HepG2 (cell line): ENCODE results near the gene PCGF6. TPM values are rescaled to one million over a fixed set of nuclear protein-coding genes. Genes with fewer than 3 reads are reported as not detected.

Experiments
- ARID3A ChIP-seq: IDR thresholded peaks from 2 replicates; pipeline ENCODE4 v1.6.1; 2012; ENCODE audit warnings: low read depth, low read length, improper control_type of control experiment
- ARNTL ChIP-seq: sonication (generic); formaldehyde crosslinking; IDR thresholded peaks from 2 replicates; pipeline ENCODE4 v1.4.0; 2020; ENCODE audit warnings: mild to moderate bottlenecking, missing genetic modification reagents
- ATRX ChIP-seq: sonication (generic); formaldehyde crosslinking; IDR thresholded peaks from 2 replicates; pipeline ENCODE4 v1.4.0; 2020; ENCODE audit warnings: missing genetic modification reagents, borderline replicate concordance
- KAT7 ChIP-seq: IDR thresholded peaks from 2 replicates; pipeline ENCODE4 v1.6.1; 2018; ENCODE audit warnings: borderline replicate concordance, missing compliant biosample characterization
- NFRKB ChIP-seq: fragments of 450-650 bp; IDR thresholded peaks from 2 replicates; pipeline ENCODE4 v1.6.1; 2017
- NONO ChIP-seq, 2 experiments: fragments of 450-650 bp in 1 of 2; sonication (generic) in 1 of 2; formaldehyde crosslinking in 1 of 2; IDR thresholded peaks in 1 of 2; conservative IDR thresholded peaks in 1 of 2; 2 replicates each; pipeline versions ENCODE4 v1.6.1 to v1.8.0; 2017 to 2022; ENCODE audit warnings: mild to moderate bottlenecking in 1 of 2, missing genetic modification reagents in 1 of 2, moderate library complexity in 1 of 2
- PAX8 ChIP-seq: sonication (generic); formaldehyde crosslinking; IDR thresholded peaks from 2 replicates; pipeline ENCODE4 v1.8.0; 2022; ENCODE audit warnings: mild to moderate bottlenecking, missing genetic modification reagents, borderline replicate concordance
- POLR2A ChIP-seq, 2 experiments: IDR thresholded peaks; 2 replicates each; pipeline ENCODE4 v1.6.1; 2011; ENCODE audit warnings: low read depth in 2 of 2, low read length in 2 of 2, mild to moderate bottlenecking in 1 of 2, moderate library complexity in 1 of 2; ENCODE audit not compliant: insufficient read depth in 1 of 2
- RFX3 ChIP-seq: IDR thresholded peaks from 2 replicates; pipeline ENCODE4 v1.6.1; 2016; ENCODE audit warnings: missing biosample characterization, missing genetic modification reagents
- ZNF275 ChIP-seq: sonication (generic); formaldehyde crosslinking; IDR thresholded peaks from 2 replicates; pipeline ENCODE4 v1.8.0; 2022; ENCODE audit warnings: missing genetic modification reagents, mild to moderate bottlenecking, inconsistent platforms, borderline replicate concordance
- ZNF329 ChIP-seq: sonication (generic); formaldehyde crosslinking; IDR thresholded peaks from 2 replicates; pipeline ENCODE4 v1.9.0; 2021; ENCODE audit warnings: low read depth, mild to moderate bottlenecking, missing genetic modification reagents
- polyA plus RNA-seq, 8 experiments: library from polyadenylated mRNA; depleted of rRNA in 3 of 8; stranded (reverse) in 7 of 8; unstranded in 1 of 8; fragments of >200 nt; fragmentation: Illumina TruSeq in 4 of 8; extraction: Trizol in 4 of 8; gene quantifications; 2 replicates each; pipeline versions ENCODE4 v1.2.1 to v1.2.3, GENCODE V29; 2011 to 2016; ENCODE audit warnings: low read depth in 4 of 8, missing spikeins in 1 of 8, mixed read lengths in 1 of 8; ENCODE audit not compliant: insufficient read depth in 1 of 8
- total RNA-seq, 5 experiments: library from RNA; depleted of rRNA; stranded (reverse); fragments of >200 nt; fragmentation: Illumina TruSeq; extraction: Trizol; gene quantifications; 2 replicates each; pipeline ENCODE4 v1.2.3, GENCODE V29; 2016; ENCODE audit warnings: low read depth in 1 of 5
- TF ChIP-seq, protein P1 (sequence below): sonication (generic); formaldehyde crosslinking; IDR thresholded peaks from 2 replicates; pipeline ENCODE4 v1.5.0; 2020; ENCODE audit warnings: mild to moderate bottlenecking, missing genetic modification reagents, borderline replicate concordance
- TF ChIP-seq, protein P2 (sequence below): sonication (generic); formaldehyde crosslinking; IDR thresholded peaks from 2 replicates; pipeline ENCODE4 v1.4.0; 2020; ENCODE audit warnings: mild to moderate bottlenecking, missing genetic modification reagents
- TF ChIP-seq, protein P3 (sequence below): sonication (generic); formaldehyde crosslinking; IDR thresholded peaks from 2 replicates; pipeline ENCODE4 v1.8.1; 2023; ENCODE audit warnings: mild to moderate bottlenecking, missing genetic modification reagents

Gene PCGF6
- total and polyA plus RNA-seq, 2 of the 13 experiments (the other 11 are each of a cell fraction or from before 2014, with no cell fraction given): 5.2 to 19.4 TPM

DNA sequence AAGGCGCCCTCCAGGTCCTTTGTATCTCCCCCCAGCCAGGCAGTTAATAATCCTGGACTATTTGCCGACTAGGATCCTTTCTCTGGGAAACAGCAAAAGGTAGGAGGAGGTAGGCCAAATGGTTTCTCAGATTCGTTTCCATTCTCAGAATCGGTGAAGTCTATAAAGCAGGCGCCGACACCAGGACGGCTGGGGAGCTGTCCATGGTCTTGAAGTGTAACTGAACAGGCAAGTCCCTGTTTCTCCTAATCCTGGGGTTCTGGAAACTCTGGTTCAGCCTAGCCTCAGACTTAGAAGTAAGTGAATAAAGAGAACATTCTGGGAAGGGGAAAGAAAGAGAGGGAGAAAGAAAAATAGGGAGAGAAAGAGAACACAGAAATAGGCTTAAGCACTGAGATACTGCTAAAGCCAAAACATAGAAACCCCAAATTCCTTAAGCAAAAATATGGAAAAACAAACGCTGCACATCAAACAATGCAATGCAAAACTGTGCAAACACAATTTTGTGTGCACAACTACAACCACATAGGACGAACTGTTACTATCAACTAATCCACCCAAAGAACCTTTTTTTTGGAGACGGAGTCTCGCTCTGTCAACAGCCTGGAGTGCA lies 85.1 kb downstream of the PCGF6 start (continued):
- TF ChIP-seq ARID3A (no peak), ARNTL (CRISPR knock-in tag) (no peak), ZNF329 (CRISPR knock-in tag) (no peak), ZNF275 (CRISPR knock-in tag) (no peak), POLR2A (IDR thresholded peaks at IDR 0.05; ENCODE audit: insufficient read depth in 1 of 2, low read depth in 2 of 2, low read length in 2 of 2) (no peak), KAT7 (CRISPR knock-in tag) (no peak), ATRX (CRISPR knock-in tag) (no peak), NFRKB (no peak), PAX8 (no peak), NONO (IDR thresholded peaks at IDR 0.05) (no peak), NONO (CRISPR knock-in tag; conservative IDR thresholded peaks at IDR 0.05) (no peak), RFX3 (CRISPR knock-in tag) (no peak)
- TF ChIP-seq, protein P1, sequence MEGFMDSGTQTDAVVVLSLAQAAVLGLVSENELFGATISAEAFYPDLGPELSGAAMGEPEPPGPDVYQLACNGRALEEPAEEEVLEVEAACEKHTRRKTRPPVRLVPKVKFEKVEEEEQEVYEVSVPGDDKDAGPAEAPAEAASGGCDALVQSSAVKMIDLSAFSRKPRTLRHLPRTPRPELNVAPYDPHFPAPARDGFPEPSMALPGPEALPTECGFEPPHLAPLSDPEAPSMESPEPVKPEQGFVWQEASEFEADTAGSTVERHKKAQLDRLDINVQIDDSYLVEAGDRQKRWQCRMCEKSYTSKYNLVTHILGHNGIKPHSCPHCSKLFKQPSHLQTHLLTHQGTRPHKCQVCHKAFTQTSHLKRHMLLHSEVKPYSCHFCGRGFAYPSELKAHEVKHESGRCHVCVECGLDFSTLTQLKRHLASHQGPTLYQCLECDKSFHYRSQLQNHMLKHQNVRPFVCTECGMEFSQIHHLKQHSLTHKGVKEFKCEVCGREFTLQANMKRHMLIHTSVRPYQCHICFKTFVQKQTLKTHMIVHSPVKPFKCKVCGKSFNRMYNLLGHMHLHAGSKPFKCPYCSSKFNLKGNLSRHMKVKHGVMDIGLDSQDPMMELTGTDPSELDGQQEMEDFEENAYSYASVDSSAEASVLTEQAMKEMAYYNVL: no peak
- TF ChIP-seq, protein P2, sequence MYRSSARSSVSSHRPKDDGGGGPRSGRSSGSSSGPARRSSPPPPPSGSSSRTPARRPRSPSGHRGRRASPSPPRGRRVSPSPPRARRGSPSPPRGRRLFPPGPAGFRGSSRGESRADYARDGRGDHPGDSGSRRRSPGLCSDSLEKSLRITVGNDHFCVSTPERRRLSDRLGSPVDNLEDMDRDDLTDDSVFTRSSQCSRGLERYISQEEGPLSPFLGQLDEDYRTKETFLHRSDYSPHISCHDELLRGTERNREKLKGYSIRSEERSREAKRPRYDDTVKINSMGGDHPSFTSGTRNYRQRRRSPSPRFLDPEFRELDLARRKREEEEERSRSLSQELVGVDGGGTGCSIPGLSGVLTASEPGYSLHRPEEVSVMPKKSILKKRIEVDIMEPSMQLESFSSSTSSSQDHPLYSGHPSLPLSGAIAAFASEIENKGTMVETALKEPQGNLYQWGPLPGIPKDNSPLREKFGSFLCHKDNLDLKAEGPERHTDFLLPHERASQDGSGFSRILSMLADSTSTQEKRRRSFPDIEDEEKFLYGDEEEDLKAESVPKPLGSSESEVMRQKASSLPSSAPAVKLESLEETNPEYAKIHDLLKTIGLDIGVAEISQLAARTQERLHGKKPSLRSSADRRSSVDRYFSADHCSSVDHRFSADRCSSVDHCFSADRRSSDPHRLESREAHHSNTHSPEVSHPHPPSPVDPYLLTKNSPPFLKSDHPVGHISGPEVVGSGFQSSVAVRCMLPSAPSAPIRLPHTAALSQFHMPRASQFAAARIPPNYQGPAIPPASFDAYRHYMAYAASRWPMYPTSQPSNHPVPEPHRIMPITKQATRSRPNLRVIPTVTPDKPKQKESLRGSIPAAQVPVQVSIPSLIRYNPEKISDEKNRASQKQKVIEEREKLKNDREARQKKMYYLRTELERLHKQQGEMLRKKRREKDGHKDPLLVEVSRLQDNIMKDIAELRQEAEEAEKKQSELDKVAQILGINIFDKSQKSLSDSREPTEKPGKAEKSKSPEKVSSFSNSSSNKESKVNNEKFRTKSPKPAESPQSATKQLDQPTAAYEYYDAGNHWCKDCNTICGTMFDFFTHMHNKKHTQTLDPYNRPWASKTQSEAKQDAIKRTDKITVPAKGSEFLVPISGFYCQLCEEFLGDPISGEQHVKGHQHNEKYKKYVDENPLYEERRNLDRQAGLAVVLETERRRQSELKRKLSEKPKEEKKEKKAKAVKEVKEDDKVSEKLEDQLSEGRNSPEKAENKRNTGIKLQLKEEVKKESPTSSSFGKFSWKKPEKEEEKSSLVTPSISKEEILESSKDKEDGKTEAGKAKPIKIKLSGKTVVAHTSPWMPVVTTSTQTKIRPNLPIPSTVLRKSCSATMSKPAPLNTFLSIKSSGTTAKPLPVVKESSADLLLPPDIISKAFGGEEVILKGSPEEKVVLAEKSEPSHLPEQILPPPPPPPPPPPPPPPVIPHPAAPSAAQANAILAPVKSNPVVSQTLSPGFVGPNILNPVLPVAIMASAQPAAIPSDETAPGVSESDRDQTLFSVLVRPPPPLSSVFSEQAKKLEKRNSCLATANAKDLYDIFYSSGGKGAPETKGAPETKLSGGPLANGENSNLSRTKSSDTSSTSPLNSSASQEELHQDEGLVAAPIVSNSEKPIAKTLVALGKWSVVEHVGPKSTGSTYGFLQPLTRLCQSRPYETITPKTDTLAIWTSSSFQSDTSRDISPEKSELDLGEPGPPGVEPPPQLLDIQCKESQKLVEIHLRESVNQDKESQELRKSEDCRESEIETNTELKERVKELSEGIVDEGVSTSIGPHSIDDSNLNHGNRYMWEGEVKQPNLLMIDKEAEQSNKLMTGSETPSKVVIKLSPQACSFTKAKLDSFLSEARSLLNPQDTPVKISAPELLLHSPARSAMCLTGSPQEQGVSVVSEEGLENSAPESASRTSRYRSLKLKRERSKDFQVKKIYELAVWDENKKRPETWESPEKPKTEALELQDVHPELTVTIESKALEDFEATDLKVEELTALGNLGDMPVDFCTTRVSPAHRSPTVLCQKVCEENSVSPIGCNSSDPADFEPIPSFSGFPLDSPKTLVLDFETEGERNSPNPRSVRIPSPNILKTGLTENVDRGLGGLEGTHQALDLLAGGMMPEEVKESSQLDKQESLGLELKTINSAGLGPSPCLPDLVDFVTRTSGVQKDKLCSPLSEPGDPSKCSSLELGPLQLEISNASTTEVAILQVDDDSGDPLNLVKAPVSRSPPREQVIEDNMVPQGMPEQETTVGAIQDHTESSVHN (CRISPR knock-in tag): no peak
- TF ChIP-seq, protein P3, sequence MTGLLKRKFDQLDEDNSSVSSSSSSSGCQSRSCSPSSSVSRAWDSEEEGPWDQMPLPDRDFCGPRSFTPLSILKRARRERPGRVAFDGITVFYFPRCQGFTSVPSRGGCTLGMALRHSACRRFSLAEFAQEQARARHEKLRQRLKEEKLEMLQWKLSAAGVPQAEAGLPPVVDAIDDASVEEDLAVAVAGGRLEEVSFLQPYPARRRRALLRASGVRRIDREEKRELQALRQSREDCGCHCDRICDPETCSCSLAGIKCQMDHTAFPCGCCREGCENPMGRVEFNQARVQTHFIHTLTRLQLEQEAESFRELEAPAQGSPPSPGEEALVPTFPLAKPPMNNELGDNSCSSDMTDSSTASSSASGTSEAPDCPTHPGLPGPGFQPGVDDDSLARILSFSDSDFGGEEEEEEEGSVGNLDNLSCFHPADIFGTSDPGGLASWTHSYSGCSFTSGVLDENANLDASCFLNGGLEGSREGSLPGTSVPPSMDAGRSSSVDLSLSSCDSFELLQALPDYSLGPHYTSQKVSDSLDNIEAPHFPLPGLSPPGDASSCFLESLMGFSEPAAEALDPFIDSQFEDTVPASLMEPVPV: 0 out of 2 replicates have a peak, but pooled peaks have one; percentile 29
